Measurements from ENCODE around the gene SYN1. TPM values are rescaled to one million over a fixed set of nuclear protein-coding genes. Genes with fewer than 3 reads are reported as not detected.

Gene SYN1
- polyA plus RNA-seq, 2 of the 4 experiments (the other 2 are of a cell fraction) = 0.05 TPM; not detected in 1

DNA sequence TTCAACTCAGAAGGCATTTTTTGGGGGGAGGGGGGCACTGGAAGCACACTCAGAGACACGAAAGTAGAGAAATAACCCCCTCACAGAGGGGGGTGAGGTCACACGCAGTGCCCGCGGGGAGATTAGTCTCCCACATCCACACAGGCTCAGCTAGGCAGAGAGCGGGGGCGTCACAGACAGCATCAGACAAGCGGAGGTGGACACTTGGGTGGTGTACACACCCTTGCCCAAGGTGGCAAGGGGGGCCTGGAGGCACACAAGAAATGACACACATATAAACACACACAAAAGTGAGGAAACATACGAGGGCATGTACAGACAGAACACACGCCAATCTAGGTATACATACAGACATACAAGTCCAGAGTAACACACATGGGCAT lies 637 bp upstream of the SYN1 start:
- WGBS (ENCODE audit: missing lambda C conversion rate) = 38% methylated on average over 4 of the region's 9 CpGs
- DNase-seq (ENCODE audit: low read depth in 1 of 2, low spot score in 1 of 2) (no peak), ATAC-seq (no peak), FAIRE-seq (no peak)
- H3K9me3 ChIP-seq = no peaks in the 10 kb centered on the region
- peak overlapping the region; percentile 70 for H3K4me2 ChIP-seq
- POLR2A ChIA-PET = no interaction called here
- H3K4me1 ChIP-seq = no peaks in the 10 kb centered on the region
- TF ChIP-seq RAD21 (conservative IDR thresholded peaks at IDR 0.05 in 1 of 2, IDR thresholded peaks at IDR 0.05 in 1 of 2) (no peak), EHMT2 (IDR thresholded peaks at IDR 0.05; ENCODE audit: low read depth) (no peak), HOXB5 (CRISPR knock-in tag; IDR thresholded peaks at IDR 0.05) (no peak), MAZ (IDR thresholded peaks at IDR 0.05; ENCODE audit: borderline replicate concordance, low read depth, low read length) (no peak), RNF2 (IDR thresholded peaks at IDR 0.05; ENCODE audit: borderline replicate concordance, low read depth) (no peak), KDM1A (IDR thresholded peaks at IDR 0.05; ENCODE audit: low read depth) (no peak), ESRRA (IDR thresholded peaks at IDR 0.05; ENCODE audit: borderline replicate concordance, low read length) (no peak)
- TF ChIP-seq, protein P1, sequence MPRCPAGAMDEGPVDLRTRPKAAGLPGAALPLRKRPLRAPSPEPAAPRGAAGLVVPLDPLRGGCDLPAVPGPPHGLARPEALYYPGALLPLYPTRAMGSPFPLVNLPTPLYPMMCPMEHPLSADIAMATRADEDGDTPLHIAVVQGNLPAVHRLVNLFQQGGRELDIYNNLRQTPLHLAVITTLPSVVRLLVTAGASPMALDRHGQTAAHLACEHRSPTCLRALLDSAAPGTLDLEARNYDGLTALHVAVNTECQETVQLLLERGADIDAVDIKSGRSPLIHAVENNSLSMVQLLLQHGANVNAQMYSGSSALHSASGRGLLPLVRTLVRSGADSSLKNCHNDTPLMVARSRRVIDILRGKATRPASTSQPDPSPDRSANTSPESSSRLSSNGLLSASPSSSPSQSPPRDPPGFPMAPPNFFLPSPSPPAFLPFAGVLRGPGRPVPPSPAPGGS (IDR thresholded peaks at IDR 0.05) = no peak
- TF ChIP-seq, protein P2, sequence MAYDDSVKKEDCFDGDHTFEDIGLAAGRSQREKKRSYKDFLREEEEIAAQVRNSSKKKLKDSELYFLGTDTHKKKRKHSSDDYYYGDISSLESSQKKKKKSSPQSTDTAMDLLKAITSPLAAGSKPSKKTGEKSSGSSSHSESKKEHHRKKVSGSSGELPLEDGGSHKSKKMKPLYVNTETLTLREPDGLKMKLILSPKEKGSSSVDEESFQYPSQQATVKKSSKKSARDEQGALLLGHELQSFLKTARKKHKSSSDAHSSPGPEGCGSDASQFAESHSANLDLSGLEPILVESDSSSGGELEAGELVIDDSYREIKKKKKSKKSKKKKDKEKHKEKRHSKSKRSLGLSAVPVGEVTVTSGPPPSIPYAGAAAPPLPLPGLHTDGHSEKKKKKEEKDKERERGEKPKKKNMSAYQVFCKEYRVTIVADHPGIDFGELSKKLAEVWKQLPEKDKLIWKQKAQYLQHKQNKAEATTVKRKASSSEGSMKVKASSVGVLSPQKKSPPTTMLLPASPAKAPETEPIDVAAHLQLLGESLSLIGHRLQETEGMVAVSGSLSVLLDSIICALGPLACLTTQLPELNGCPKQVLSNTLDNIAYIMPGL (CRISPR knock-in tag; IDR thresholded peaks at IDR 0.05; ENCODE audit: borderline replicate concordance) = no peak
- TF ChIP-seq, protein P3, sequence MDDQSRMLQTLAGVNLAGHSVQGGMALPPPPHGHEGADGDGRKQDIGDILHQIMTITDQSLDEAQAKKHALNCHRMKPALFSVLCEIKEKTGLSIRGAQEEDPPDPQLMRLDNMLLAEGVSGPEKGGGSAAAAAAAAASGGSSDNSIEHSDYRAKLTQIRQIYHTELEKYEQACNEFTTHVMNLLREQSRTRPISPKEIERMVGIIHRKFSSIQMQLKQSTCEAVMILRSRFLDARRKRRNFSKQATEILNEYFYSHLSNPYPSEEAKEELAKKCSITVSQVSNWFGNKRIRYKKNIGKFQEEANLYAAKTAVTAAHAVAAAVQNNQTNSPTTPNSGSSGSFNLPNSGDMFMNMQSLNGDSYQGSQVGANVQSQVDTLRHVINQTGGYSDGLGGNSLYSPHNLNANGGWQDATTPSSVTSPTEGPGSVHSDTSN (IDR thresholded peaks at IDR 0.05) = no peak
- CTCF ChIA-PET = interaction anchor here (1.3 kb wide), 1 partner anchor 8 kb away, joined by 3 read pairs; no protein-coding TSS in a partner anchor
- no peak overlapping the region for H3K4me3 ChIP-seq
- H3K27ac ChIP-seq = no peak overlapping the region

DNA sequence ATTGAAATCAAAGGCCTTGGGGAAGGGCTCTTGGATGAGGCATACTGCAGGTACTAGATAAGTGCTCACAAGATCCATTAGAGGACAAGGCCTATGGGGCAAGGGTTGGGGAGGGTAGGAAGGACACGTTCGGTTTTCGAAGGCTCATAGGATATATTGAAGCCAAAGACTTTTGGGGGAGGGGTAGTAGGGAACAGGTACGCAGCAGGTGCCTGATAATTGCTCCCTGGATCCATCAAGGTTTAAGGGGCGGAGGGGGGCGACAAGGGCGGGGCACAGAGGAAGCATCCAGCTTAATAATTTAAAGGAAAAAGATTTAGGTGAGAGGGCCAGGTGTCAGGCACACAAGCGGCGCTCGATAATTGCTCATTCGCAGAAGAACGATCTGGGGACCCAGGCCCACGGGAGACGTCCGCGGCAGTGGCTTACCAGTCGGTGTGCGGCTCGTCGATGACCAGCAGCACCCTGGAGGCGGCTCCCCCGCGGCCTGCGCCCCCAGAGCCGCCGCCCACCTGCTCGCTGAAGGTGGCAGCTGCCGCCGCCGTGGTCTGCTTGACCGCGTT lies 653 bp downstream of the SYN1 start:
- no peaks in the 10 kb centered on the region for H3K4me1 ChIP-seq
- CTCF ChIA-PET = interaction anchor here (1.0 kb wide), 1 partner anchor 95 kb away, joined by 3 read pairs; no protein-coding TSS in a partner anchor
- H3K4me2 ChIP-seq = peak overlapping the region; percentile 70
- H3K4me3 ChIP-seq = peak overlapping the region; percentile 33
- H3K9me3 ChIP-seq = no peaks in the 10 kb centered on the region
- FAIRE-seq = no peak
- ATAC-seq = no peak
- 33% methylated on average over 18 of the region's 32 CpGs for WGBS (ENCODE audit: missing lambda C conversion rate)
- POLR2A ChIA-PET = no interaction called here
- no peak for TF ChIP-seq HOXB13 (CRISPR knock-in tag; IDR thresholded peaks at IDR 0.05; ENCODE audit: low read depth)
- DNase-seq (ENCODE audit: low read depth in 1 of 2, low spot score in 1 of 2) = no peak
- no peak overlapping the region for H3K27ac ChIP-seq

DNA sequence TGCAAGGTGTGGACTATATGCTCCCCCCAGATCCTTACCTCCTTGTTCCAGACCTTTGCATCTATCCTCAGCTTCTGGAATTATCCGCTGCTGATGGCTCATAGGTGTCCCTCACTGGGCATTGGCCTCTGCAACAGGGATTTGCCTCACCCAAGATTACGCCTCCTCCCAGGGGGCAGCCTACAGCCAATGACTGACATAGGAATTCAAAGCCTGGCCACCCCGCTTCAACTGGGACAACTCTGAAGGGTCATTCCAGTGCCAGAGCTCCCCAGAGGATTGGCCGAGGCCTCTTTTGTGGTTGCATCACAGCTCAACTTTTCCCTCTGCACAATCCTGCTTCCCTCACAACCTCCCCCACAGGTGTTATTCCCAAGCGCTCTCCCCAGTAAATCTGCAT lies 5.0 kb downstream of the SYN1 start:
- CTCF ChIA-PET = interaction anchor here (0.6 to 1.3 kb wide), 2 partner anchors 32 to 1029 kb away, joined by 3 read pairs; partner anchors contain the start of gene TIMP1
- POLR2A ChIA-PET = no interaction called here
- FAIRE-seq (no peak), DNase-seq (ENCODE audit: low read depth in 1 of 2, low spot score in 1 of 2) (no peak), ATAC-seq (no peak)
- 50% methylated on average over 5 of the region's 5 CpGs for WGBS (ENCODE audit: missing lambda C conversion rate)
- TF ChIP-seq, protein P4, sequence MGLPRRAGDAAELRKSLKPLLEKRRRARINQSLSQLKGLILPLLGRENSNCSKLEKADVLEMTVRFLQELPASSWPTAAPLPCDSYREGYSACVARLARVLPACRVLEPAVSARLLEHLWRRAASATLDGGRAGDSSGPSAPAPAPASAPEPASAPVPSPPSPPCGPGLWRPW (IDR thresholded peaks at IDR 0.05) = no peak
- TF ChIP-seq NPAS2 (CRISPR knock-in tag; IDR thresholded peaks at IDR 0.05; ENCODE audit: borderline replicate concordance) (no peak), BHLHE40 (IDR thresholded peaks at IDR 0.05; ENCODE audit: low read depth, low read length) (no peak), POLR2A (IDR thresholded peaks at IDR 0.05; ENCODE audit: low read length) (no peak), JUN (IDR thresholded peaks at IDR 0.05) (no peak)
- TF ChIP-seq, protein P2 (CRISPR knock-in tag; IDR thresholded peaks at IDR 0.05; ENCODE audit: borderline replicate concordance) = no peak
- Histone ChIP-seq H3K4me2 (no peak overlapping the region), H3K9me3 (no peaks in the 10 kb centered on the region), H3K4me3 (no peak overlapping the region), H3K27ac (no peak overlapping the region), H3K4me1 (no peaks in the 10 kb centered on the region)

Measured in A549 (cell line).